GM12801 (cell line): ENCODE results near the gene VGLL4.

Experiments used
- TF ChIP-seq, protein P1 (sequence below): IDR thresholded peaks from one replicate; pipeline ENCODE4 v1.5.1; 2011; ENCODE audit warnings: control low read depth; ENCODE audit not compliant: insufficient read length; ENCODE audit errors: extremely low read depth

The VGLL4 gene

DNA sequence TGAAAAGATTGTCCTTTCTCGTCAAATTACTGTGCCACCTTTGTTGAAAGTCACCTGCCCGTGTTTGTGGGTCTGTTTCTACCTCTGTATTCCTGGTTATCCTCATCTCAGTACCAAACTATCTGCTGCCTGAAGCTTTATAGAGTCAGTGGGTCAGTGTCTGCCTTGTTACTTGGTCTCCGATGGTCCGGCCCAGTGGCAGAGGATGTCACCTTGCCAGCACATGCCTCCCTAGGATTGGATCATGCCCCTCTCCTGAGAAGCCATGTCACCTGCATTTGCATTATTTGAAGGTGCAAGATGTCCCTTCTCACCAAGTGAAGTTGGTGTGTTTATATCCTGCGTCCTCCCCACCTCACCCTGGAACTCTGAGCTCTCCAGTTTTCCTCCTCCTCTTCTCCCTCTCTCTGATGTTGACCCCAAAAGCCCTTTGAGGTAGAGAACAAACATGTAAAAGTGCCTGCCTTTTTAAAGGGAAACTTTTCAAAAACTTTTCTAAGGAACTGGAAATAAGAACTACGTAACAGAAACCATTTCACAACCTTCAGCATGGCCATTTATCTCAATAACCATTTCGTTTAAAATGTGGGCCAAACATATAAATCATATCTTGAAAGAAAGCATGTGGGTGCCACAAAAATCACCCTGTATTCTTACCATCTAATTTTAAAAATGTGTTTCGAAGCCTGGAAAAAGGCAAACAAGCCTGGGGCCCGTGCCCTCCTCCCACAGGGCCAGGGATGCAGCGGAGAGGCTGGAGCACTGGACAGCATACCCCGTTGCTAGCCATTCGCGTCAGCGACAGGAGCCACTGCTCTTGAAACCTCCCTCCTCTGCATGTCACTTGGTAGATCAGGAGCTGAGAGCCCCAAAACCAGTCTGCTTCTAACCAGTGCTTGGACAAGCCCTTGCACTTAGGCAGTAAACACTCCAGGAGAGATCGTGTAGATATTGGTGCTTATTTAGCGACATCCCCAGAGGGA is 102.1 kb downstream of the VGLL4 start:
- TF ChIP-seq, protein P1, sequence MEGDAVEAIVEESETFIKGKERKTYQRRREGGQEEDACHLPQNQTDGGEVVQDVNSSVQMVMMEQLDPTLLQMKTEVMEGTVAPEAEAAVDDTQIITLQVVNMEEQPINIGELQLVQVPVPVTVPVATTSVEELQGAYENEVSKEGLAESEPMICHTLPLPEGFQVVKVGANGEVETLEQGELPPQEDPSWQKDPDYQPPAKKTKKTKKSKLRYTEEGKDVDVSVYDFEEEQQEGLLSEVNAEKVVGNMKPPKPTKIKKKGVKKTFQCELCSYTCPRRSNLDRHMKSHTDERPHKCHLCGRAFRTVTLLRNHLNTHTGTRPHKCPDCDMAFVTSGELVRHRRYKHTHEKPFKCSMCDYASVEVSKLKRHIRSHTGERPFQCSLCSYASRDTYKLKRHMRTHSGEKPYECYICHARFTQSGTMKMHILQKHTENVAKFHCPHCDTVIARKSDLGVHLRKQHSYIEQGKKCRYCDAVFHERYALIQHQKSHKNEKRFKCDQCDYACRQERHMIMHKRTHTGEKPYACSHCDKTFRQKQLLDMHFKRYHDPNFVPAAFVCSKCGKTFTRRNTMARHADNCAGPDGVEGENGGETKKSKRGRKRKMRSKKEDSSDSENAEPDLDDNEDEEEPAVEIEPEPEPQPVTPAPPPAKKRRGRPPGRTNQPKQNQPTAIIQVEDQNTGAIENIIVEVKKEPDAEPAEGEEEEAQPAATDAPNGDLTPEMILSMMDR = no peak

DNA sequence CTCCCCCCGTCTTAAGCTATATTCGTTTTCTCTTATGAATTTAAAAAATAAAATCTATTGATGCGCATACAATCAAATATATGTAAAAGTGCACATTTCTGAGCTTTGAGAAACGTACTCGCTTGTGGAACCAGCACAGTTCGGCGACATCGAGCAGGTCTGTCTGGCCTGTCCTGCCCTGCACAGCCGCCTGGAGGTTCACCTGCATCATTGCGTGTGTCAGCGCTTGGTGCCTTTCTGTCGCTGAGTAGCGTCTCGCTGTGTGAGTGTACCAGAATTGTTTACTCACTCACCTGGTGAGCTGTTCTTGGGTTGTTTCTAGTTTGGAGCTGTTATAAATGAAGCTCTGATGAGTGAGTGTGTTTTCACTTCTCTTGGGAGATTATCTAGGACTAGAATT is 104.0 kb downstream of the VGLL4 start:
- TF ChIP-seq, protein P1 = no peak

DNA sequence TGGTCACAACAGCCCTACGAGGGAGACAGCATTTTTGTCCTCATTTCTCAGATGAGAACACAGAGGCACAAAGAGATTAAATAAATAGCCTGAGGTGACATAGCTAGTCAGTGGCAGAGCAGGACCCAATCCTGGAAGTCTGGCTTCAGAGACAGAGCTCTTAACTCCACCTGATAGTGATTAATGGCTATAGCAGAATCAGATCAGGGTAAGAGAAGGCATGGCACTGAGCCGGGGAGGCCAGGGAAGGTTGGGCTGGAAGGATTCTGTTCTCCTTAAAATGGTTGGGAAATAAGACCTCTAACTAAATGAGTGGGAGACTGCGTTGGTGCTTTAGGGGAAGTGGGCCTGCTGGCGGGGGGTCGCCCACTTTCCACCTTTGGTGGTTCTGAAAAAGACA is 104.5 kb downstream of the VGLL4 start:
- TF ChIP-seq, protein P1 = no peak

DNA sequence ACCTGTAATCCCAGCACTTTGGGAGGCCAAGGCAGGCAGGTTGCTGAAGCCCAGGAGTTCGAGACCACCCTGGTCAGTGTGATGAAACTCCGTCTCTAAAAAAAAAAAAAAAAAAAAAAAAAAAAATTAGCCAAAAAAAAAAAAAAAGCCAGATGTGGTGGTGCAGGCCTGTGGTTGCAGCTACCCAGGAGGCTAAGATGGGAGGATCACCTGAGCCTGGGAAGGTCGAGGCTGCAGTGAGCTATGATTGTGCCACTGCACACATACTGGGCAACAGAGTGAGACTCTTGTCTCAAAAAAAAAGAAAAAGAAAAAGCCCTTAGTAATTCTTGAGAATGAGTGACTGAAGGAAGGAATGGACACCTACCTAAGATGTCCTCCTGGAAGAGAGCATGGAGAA is 105.1 kb downstream of the VGLL4 start:
- TF ChIP-seq, protein P1 = no peak

DNA sequence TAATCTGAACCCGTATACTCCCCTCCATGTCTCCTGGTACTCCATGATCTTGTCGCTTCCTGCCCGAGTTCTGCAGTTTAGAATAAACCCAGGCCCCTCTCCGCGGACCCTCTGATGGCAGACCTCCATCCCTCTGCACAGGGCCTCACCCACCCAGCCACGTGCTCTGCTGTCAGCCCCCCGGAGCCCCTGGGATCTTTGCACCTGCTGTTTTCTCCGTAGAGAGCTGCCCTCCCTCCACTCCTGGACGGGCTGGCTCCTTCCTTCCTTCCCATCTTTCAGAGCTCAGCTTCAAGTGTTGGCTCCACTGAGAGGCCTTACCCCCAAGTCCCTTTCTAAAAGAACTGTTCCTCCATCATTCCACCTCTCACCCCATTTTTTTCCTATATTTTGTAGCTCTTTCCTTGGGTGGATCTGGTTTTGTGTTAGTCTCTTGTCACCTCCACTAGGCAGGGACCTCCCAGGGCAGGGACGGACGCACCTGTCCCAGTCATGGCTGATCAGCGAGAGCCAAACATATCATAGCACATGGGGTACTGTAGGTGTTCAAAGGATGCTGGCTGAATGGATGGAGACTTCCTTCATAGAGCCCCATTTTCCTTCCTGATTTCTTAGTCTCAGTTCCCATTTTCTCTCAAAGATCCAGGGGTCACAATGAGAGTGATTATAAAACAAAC is 106.6 kb downstream of the VGLL4 start:
- TF ChIP-seq, protein P1 = no peak

DNA sequence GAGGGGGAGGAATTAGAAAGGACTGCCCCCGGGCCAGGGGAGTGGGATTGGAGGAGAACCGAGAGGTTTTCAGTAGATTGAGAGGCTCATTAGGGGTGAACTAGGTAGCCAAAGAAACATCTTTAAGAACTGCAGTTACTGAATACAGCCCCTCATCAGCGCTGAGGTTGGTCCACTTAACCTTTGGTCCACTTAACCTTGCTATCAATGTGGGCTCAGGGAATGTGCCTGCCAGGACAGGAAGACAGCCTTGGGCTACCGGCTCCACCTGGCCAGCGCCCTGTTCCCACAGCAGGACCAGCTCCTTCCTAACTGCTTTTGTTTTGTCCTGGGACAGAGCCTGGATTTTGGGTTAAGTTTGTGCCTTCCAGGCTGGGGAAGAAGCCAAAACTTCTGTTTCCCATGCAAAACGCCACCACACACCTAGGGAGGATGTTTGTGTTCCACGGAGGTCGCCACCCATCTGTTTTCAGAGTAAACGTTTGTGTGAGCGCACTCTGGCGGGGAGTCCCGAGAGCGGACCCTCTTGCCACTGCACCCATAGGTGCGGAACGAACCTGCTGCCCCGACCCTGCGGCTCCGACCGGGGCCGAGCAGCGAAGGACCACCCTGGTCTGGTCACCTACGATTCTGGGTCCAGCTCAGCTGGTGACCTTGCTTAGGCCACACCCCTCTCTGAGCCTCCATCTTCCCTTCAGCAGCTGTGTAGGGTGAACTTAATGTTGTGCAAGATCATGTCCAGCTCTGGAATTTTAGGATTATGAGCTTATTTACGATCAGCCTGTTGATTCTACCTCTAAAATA is 107.4 kb downstream of the VGLL4 start:
- TF ChIP-seq, protein P1 = no peak
